Stromal cell of bone marrow (primary cell): Measurements from ENCODE around the gene HNRNPLL.
"Not testable (repeated sequence)": the region's sequence is repeated elsewhere in the genome, so short reads cannot be mapped to it uniquely, and the experiment has no call there.

Source experiments
- DNase-seq: peaks from one replicate; pipeline ENCODE4 v3.0.0-alpha.2; 2012; ENCODE audit warnings: low read depth

HNRNPLL gene

DNA sequence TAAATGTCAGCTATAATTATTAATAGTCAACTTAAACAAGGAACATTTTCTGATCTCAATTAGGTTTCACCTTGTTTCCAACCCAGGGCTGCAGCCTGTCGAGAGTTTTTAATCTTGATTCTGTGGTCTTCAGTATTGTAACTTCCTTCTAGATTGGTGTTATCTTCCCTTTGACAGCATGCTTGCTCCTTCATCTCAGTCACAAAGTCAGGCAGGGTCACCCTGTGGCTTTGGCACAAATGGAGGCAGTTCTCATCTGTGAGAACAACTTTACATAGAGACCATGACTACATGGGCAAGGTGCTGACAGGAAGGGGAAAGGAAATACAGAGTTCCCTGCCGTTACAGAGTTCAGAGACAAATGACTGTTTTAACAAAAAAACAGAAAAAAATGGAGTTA lies 50.5 kb downstream of the HNRNPLL start:
- no peak for DNase-seq

GRCh38 chr2:38551746-38552145 lies 51.0 kb downstream of the HNRNPLL start:
- DNase-seq, result no peak

DNA sequence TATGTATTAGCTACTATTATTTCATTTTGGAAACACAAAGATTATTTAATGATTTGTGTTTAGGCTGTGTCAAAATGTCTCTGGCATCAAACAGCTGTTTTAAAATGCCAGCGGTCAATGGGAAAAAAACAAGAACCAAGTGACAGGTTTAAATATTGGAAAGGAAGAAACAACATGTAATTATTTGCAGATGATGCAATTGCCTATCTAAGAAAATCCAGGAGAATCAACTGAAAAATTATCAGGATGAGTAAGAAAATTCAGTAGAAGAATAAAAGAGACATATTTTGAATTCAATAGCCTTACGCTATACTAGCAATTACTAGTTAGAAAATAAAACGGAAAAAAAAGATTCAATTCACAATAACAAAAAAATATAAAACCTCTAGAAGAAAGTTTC lies 51.6 kb downstream of the HNRNPLL start:
- no peak for DNase-seq

GRCh38 chr2:38549851-38550250 lies 52.9 kb downstream of the HNRNPLL start:
- DNase-seq, result no peak

GRCh38 chr2:38549071-38549704 lies 53.5 kb downstream of the HNRNPLL start:
- no peak for DNase-seq

DNA sequence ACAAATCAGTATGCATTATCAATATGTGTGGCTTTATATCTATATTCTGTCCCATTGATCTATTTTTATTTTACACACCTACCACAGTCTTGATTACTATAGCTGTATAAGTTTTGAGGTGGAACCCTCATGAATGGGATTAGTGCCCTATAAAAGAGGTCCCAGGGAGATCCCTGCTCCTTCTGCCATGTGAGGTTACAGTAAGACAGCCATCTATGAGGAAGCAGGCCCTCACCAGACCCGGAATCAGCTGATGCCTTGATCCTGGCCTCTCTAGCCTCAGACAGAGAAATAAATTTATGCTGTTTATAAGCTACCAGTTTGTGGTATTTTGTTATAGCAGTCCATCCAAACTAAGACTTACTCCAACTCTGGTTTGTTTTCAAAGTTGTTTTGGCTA lies 54.9 kb downstream of the HNRNPLL start:
- DNase-seq, result no peak

DNA sequence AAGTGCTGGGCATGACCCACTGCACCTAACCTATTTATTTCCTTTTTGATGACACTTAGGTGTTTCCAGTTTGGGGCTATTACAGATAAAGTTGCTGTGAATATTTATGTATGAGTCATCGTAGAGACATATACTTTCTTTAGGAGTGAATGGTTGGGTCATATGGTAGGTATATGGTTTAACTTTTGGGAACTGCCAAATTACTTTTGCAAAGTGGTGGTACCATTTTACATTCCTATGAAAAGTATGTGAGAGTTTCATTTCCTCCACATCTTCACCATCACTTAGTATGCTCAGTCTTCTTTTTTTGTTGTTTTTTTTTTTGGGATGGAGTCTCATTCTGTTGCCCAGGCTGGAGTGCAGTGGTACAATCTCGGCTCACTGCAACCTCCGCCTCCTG lies 56.1 kb downstream of the HNRNPLL start:
- DNase-seq, result no peak

- no peak for DNase-seq
Observed at GRCh38 chr2:38546064-38546463, 56.7 kb downstream of the HNRNPLL start.

- DNase-seq, result not testable (repeated sequence)
Observed at GRCh38 chr2:38542248-38542631, 60.5 kb downstream of the HNRNPLL start.

GRCh38 chr2:38540580-38541286 lies 62.0 kb downstream of the HNRNPLL start:
- no peak for DNase-seq

- no peak for DNase-seq
Observed at GRCh38 chr2:38539086-38539485, 63.6 kb downstream of the HNRNPLL start.

- no peak for DNase-seq
Observed at GRCh38 chr2:38537937-38538525, 64.7 kb downstream of the HNRNPLL start.

GRCh38 chr2:38537296-38537695 lies 65.4 kb downstream of the HNRNPLL start:
- DNase-seq, result not testable (repeated sequence)

DNA sequence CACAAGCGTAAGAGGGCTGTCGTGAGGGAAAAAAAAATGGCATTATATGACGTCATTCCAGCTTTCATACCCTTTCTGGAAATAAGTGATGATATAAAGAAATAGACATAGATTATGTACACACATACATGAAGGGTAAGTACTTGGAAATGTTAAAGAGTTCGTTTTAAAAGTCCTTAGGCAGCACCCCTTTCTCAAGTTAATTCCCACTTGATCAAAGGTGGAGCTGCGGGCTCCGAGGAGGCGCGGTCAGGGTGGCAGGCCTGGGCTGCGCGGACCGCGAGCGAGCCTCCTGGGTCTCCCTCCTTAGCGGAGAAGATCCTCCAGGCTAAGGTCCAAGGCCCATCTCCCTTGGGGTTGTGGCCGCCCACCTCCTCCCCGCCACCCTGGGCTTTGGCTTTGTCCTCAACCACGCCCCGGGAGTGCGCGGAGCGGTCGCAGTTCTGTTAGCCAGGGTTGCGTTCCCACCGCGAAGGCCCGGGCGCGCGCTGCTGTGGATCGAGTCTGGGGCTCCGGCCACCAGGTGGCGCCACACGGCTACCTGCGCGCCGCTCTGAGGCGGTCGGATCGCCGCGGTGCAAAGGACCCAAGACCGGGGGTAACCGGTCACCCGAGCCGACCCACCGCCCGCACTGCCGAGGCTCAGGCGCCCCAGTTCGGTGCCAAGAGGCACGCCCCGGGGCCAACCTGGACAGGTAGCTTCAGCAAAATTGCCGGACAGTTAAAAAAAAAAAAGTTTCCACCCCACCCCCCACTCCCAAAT lies 66.8 kb downstream of the HNRNPLL start:
- peak; percentile 30 for DNase-seq

GRCh38 chr2:38535404-38535743 lies 67.4 kb downstream of the HNRNPLL start:
- no peak for DNase-seq

GRCh38 chr2:38534746-38535403 lies 67.9 kb downstream of the HNRNPLL start:
- no peak for DNase-seq

DNA sequence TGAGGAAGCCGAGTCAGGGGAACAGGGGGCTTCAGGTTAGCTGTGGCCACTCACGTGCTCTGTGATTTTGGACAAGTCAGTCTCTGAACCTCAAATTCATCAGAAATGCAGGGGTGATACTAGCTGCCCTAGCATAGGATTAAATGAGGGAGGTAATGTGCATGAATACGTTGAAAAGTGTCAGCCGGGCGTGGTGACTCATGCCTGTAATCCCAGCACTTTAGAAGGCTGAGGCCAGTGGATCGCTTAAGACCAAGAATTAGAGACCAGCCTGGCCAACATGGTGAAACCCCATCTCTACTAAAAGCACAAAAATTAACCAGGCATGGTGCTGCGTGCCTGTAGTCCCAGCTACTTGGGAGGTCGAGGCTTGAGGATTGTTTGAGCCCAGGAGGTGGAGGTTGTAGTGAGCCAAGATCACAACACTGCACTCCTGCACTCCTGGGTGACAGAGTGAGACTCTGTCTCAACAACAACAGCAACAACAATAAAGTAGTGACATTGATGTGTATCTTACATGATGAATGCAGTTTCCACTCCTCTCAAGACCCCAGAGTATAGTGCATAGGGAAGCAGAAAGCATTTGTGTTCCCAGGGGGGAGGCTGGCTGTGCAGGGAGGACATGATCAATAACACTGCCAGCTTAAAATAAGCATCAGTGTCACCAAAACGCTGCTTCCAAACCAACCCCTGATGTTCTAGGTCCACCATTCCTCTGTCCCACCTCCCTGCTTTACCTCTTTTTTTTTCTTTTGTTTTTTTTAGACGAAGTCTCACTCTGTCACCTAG lies 68.8 kb downstream of the HNRNPLL start:
- DNase-seq, result no peak

GRCh38 chr2:38533180-38533579 lies 69.5 kb downstream of the HNRNPLL start:
- DNase-seq, result no peak

- DNase-seq, result no peak
Observed at GRCh38 chr2:38532366-38532765, 70.4 kb downstream of the HNRNPLL start.

DNA sequence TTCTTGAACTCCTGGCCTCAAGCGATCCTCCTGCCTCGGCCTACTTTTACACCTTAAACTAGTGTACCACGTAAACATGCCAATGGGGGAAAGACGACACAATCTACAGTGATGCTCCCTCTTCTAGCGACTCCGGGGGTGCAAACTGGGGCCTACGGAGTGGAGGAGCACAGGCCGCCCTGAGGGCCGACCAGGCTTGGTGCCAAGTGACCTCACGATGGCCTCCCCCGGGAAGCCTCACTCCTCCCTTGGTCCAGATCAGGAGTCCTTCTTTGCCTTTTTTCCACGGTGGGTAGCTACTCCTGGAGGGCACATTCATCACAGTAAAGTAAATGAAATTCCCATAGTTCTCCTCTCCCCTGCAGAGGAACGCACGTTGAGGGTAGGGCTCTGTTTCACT lies 73.5 kb downstream of the HNRNPLL start:
- no peak for DNase-seq

GRCh38 chr2:38528534-38528933 lies 74.2 kb downstream of the HNRNPLL start:
- no peak for DNase-seq
